Heart left ventricle (tissue), 16 donors: ENCODE results near the gene FOXK1. TPM values are rescaled to one million over a fixed set of nuclear protein-coding genes. Genes with fewer than 3 reads are reported as not detected.
A peak's percentile ranks its signal among the peaks of the same experiment; 100 is the strongest.

Experiments used
- ATAC-seq, 4 donors: fragments of 200-7000 bp; cut with Tn5 transposase; one replicate each; pipeline ENCODE4 v1.9.1; 2020 to 2022; ENCODE audit warnings: moderate library complexity in 4 of 4, mild to moderate bottlenecking in 3 of 4, moderate number of reproducible peaks in 1 of 4
- DNase-seq, 5 donors: peaks; one replicate each; pipeline ENCODE4 v3.0.0-alpha.2; 2020
- H3K27ac ChIP-seq, 12 donors: fragments of 200-600 bp; sonication (generic) in 4 of 12; one replicate each; pipeline versions ENCODE4 v1.5.0 to v1.8.0; 2016 to 2022; ENCODE audit warnings: mild to moderate bottlenecking in 2 of 12
- H3K27me3 ChIP-seq, 9 donors: fragments of 200-600 bp; sonication (generic) in 2 of 9; one replicate each; pipeline versions ENCODE4 v1.5.1 to v1.8.0; 2016 to 2022; ENCODE audit warnings: mild to moderate bottlenecking in 3 of 9
- H3K36me3 ChIP-seq, 9 donors: fragments of 200-600 bp; sonication (generic) in 2 of 9; one replicate each; pipeline versions ENCODE4 v1.5.0 to v1.8.0; 2018 to 2022; ENCODE audit warnings: mild to moderate bottlenecking in 2 of 9
- H3K4me1 ChIP-seq, 12 donors: fragments of 200-600 bp; sonication (generic) in 4 of 12; one replicate each; pipeline versions ENCODE4 v1.5.0 to v1.8.0; 2016 to 2022; ENCODE audit warnings: mild to moderate bottlenecking in 3 of 12
- H3K4me3 ChIP-seq, 12 donors: fragments of 200-600 bp; sonication (generic) in 4 of 12; one replicate each; pipeline versions ENCODE4 v1.5.0 to v1.8.0; 2017 to 2022; ENCODE audit warnings: mild to moderate bottlenecking in 9 of 12, moderate library complexity in 4 of 12
- H3K9me3 ChIP-seq, 12 donors: fragments of 200-600 bp; sonication (generic) in 4 of 12; one replicate each; pipeline versions ENCODE4 v1.5.0 to v1.8.0; 2016 to 2022; ENCODE audit warnings: mild to moderate bottlenecking in 1 of 12
- CTCF ChIP-seq, 12 donors: fragments of 200-600 bp; sonication (generic) in 4 of 12; IDR thresholded peaks; one replicate each; pipeline versions ENCODE4 v1.5.0 to v1.8.0; 2018 to 2022; ENCODE audit warnings: antibody characterized with exemption in 12 of 12, mild to moderate bottlenecking in 5 of 12
- POLR2A ChIP-seq, 2 donors: fragments of 450-650 bp; IDR thresholded peaks; one replicate each; pipeline ENCODE4 v1.6.1; 2017; ENCODE audit warnings: antibody characterized with exemption in 2 of 2, mild to moderate bottlenecking in 2 of 2, moderate library complexity in 2 of 2
- WGBS, 4 donors: extraction: QIAGEN DNeasy Blood & Tissue Kit in 2 of 4; methylation state at CpG; one replicate each; pipeline versions ENCODE4 v1.1.5 to v1.1.7; 2013 to 2018; 5-methylcytosine and 5-hydroxymethylcytosine counted together
- intact Hi-C, 10 donors: fragments of 100-400 bp; cut with DNase I; formaldehyde crosslinking; loops; one replicate each; pipeline versions ENCODE4 v1.11.1 to v1.14.2; 2022
- polyA plus RNA-seq, 2 donors: library from polyadenylated mRNA; stranded (reverse); fragments of 200-250 nt; gene quantifications; one replicate each; pipeline ENCODE4 v1.2.3, GENCODE V29; 2013
- total RNA-seq, 9 donors: library from RNA; depleted of rRNA in 2 of 9; stranded (reverse); fragments of >200 nt in 2 of 9; fragmentation: NEBNext Ultra II Directional in 3 of 9; extraction: Animal tissue kit (Norgen Biotek cat#: 25700) in 3 of 9; gene quantifications; one replicate each; pipeline versions ENCODE4 v1.1.0 to v1.2.4, GENCODE V29; 2016 to 2023
- donor health status: ischemic (EF 13 %, LVEDD 7.1; RV severe dilation, severe dysfunction).
- donor health status: healthy with polysubstance abuse.
- donor health status: DM: no; HTN: yes; CAD: no.
- donor health status: DM: no; HTN: no; CAD: no.
- donor health status: ischemic (EF 25% LVEDD 6.9; RV normal size, moderate dysfunction).
- donor health status: ischemic (EF 25% LVEDD 5.7; RV mildly dilated, moderate dysfunction).
- donor health status: healthy.
- donor health status: DM: yes; HTN: yes; CAD: no.
- donor health status: ischemic (EF 35%, LVEDD 5.7; RV mildly dilated, moderate dysfunction).
- donor health status: nonischemic (EF 11% LVEDD 7.7; RV severe dilation, severe dysfunction).
- donor health status: DM: yes; HTN: yes; CAD: no.
- donor health status: PGD.
- donor health status: ischemic (EF 29% LVEDD 5.4; RV normal size, mild dysfunction).
- donor health status: nonischemic (EF 23%, LVEDD 6.1; RV moderate dilation, normal function).

The FOXK1 gene
- total and polyA plus RNA-seq, 11 donors, result 9.3 to 43.7 (median 19.8) TPM

- intact Hi-C loops, result loop anchor here in 5 of 10 donors (5.0 to 10.0 kb wide), 5 partner anchors 88 to 293 kb away; partner anchors contain the start of gene RADIL (in 2 of the 5)
- DNase-seq, result no peak
- Histone ChIP-seq H3K4me1 (peaks cover 0 to 28% (median 13%) of the 10 kb centered on the region in 12 donors), H3K9me3 (no peaks in the 10 kb centered on the region), H3K4me3 (no peak overlapping the region), H3K27me3 (no peaks in the 10 kb centered on the region), H3K27ac (no peak overlapping the region), H3K36me3 (peaks cover 0 to 22% (median 18%) of the 10 kb centered on the region in 9 donors)
- no peak for ATAC-seq
- TF ChIP-seq CTCF (IDR thresholded peaks at IDR 0.05), result no peak
- no peak for TF ChIP-seq POLR2A (IDR thresholded peaks at IDR 0.05)
- WGBS, 4 donors, result 87 to 90% (median 89%) methylated on average over 24 of the region's 24 CpGs
These were observed 112.7 kb downstream of the FOXK1 start for GRCh38 chr7:4794591-4795350.

GRCh38 chr7:4796453-4796852 lies 114.4 kb downstream of the FOXK1 start:
- ATAC-seq, result no peak
- Histone ChIP-seq H3K36me3 (peaks cover 0 to 6% (median 3%) of the 10 kb centered on the region in 9 donors), H3K4me1 (peaks cover 0 to 34% (median 14%) of the 10 kb centered on the region in 12 donors), H3K27me3 (no peaks in the 10 kb centered on the region), H3K27ac (no peak overlapping the region), H3K4me3 (no peak overlapping the region), H3K9me3 (no peaks in the 10 kb centered on the region)
- 64 to 81% (median 79%) methylated on average over 9 of the region's 9 CpGs for WGBS, 4 donors
- TF ChIP-seq POLR2A (IDR thresholded peaks at IDR 0.05), result no peak
- TF ChIP-seq CTCF (IDR thresholded peaks at IDR 0.05), result no peak
- DNase-seq, result no peak
- intact Hi-C loops, result loop anchor here in 5 of 10 donors (5.0 to 10.0 kb wide), 5 partner anchors 86 to 291 kb away; partner anchors contain the start of gene RADIL (in 2 of the 5)

GRCh38 chr7:4797858-4798705 lies 116.0 kb downstream of the FOXK1 start:
- peak in 3 of 4 donors; percentile 68 to 73 (median 69) for ATAC-seq
- Histone ChIP-seq H3K27me3 (no peaks in the 10 kb centered on the region), H3K4me3 (no peak overlapping the region), H3K36me3 (no peaks in the 10 kb centered on the region), H3K27ac (peak overlapping the region in 6 of 12 donors; percentile 20 to 70 (median 46)), H3K4me1 (peaks cover 0 to 26% (median 9%) of the 10 kb centered on the region in 12 donors), H3K9me3 (no peaks in the 10 kb centered on the region)
- TF ChIP-seq CTCF (IDR thresholded peaks at IDR 0.05) (peak; percentile 82 to 96 (median 88)), POLR2A (IDR thresholded peaks at IDR 0.05) (no peak)
- peak in 3 of 5 donors; percentile 41 to 77 (median 56) for DNase-seq
- 32 to 42% (median 36%) methylated on average over 25 to 37 of the region's 37 CpGs for WGBS, 4 donors
- intact Hi-C loops, result loop anchor here (1.0 to 10.0 kb wide), 10 partner anchors 84 to 289 kb away; partner anchors contain the start of gene RADIL (in 6 of the 10)
